Right ventricle myocardium superior (tissue), 1 donor: ENCODE measurements around the gene TRIM72. TPM values are rescaled to one million over a fixed set of nuclear protein-coding genes. Genes with fewer than 3 reads are reported as not detected.

Source experiments
- ATAC-seq: fragments of 200-7000 bp; cut with Tn5 transposase; one replicate; pipeline ENCODE4 v1.9.1; 2020; ENCODE audit warnings: mild to moderate bottlenecking; ENCODE audit not compliant: poor library complexity
- DNase-seq: peaks from one replicate; pipeline ENCODE4 v3.0.0-alpha.2; 2020
- intact Hi-C: fragments of 100-400 bp; cut with DNase I; formaldehyde crosslinking; loops from one replicate; pipeline ENCODE4 v1.11.2; 2022
- total RNA-seq: library from RNA; stranded (reverse); fragmentation: NEBNext Ultra II Directional; extraction: Animal tissue kit (Norgen Biotek cat#: 25700); gene quantifications from one replicate; pipeline ENCODE4 v1.2.1, GENCODE V29; 2021
- donor health status: DM: no; HTN: yes; CAD: no; lungs with severe emphysema.

TRIM72 gene
- total RNA-seq, 1 donor from 2014 or later = 0.70 TPM

- intact Hi-C loops = no loop called here
- ATAC-seq = peak; percentile 81
- peak; percentile 87 for DNase-seq
These were observed 11.2 kb upstream of the TRIM72 start, which contains the start of gene PYCARD for GRCh38 chr16:31202414-31203375. Gene PYCARD (minus strand): TSS chr16:31202760. CDS start chr16:31202690, 70 bp downstream.

GRCh38 chr16:31204871-31205666 lies 8.8 kb upstream of the TRIM72 start:
- ATAC-seq (no peak), DNase-seq (no peak)
- intact Hi-C loops = no loop called here

- intact Hi-C loops = no loop called here
- ATAC-seq = no peak
- no peak for DNase-seq
These were observed 7.1 kb upstream of the TRIM72 start for GRCh38 chr16:31206776-31207175.

GRCh38 chr16:31213342-31213741 lies 577 bp upstream of the TRIM72 start:
- DNase-seq = no peak
- ATAC-seq = no peak
- intact Hi-C loops = no loop called here

- intact Hi-C loops = no loop called here
- ATAC-seq (peak; percentile 54), DNase-seq (peak; percentile 46)
These were observed 878 bp downstream of the TRIM72 start for GRCh38 chr16:31214708-31215286.

GRCh38 chr16:31215287-31216162 lies 1.6 kb downstream of the TRIM72 start:
- ATAC-seq (peak; percentile 89), DNase-seq (peak; percentile 71)
- intact Hi-C loops = no loop called here

- intact Hi-C loops = no loop called here
- ATAC-seq (peak; percentile 7), DNase-seq (peak; percentile 56)
These were observed 2.7 kb downstream of the TRIM72 start, which contains the start of gene PYDC1 for GRCh38 chr16:31216422-31217135. Gene PYDC1 (minus strand): TSS chr16:31217135. CDS start chr16:31217028, 107 bp downstream.

- ATAC-seq (no peak), DNase-seq (no peak)
- intact Hi-C loops = no loop called here
These were observed 3.2 kb downstream of the TRIM72 start for GRCh38 chr16:31217136-31217530.

- ATAC-seq (no peak), DNase-seq (no peak)
- intact Hi-C loops = no loop called here
These were observed 5.3 kb downstream of the TRIM72 start for GRCh38 chr16:31219154-31219741.

GRCh38 chr16:31221357-31222160 lies 7.6 kb downstream of the TRIM72 start:
- intact Hi-C loops = no loop called here
- DNase-seq (no peak), ATAC-seq (no peak)

GRCh38 chr16:31223044-31223443 lies 9.1 kb downstream of the TRIM72 start:
- DNase-seq = no peak
- intact Hi-C loops = no loop called here
- ATAC-seq = no peak

- intact Hi-C loops = no loop called here
- ATAC-seq (no peak), DNase-seq (no peak)
These were observed 10.4 kb downstream of the TRIM72 start for GRCh38 chr16:31224092-31224955.

GRCh38 chr16:31225193-31225592 lies 11.3 kb downstream of the TRIM72 start:
- ATAC-seq (no peak), DNase-seq (no peak)
- intact Hi-C loops = no loop called here

GRCh38 chr16:31228206-31228605 lies 14.3 kb downstream of the TRIM72 start:
- intact Hi-C loops = no loop called here
- ATAC-seq (no peak), DNase-seq (no peak)

- DNase-seq (no peak), ATAC-seq (no peak)
- intact Hi-C loops = no loop called here
These were observed 15.6 kb downstream of the TRIM72 start for GRCh38 chr16:31229501-31229900.

- no peak for ATAC-seq
- no peak for DNase-seq
- intact Hi-C loops = no loop called here
These were observed 24.1 kb downstream of the TRIM72 start for GRCh38 chr16:31238041-31238440.
